HepG2 (cell line): ENCODE results near the gene ZNF684. TPM values are rescaled to one million over a fixed set of nuclear protein-coding genes. Genes with fewer than 3 reads are reported as not detected.

Source experiments
- ARID3A ChIP-seq: IDR thresholded peaks from 2 replicates; pipeline ENCODE4 v1.6.1; 2012; ENCODE audit warnings: low read depth, low read length, improper control_type of control experiment
- CREM ChIP-seq, 2 experiments: sonication (generic) in 1 of 2; formaldehyde crosslinking in 1 of 2; IDR thresholded peaks; 2 replicates each; pipeline versions ENCODE4 v1.4.0 to v1.6.1; 2016 to 2020; ENCODE audit warnings: antibody characterized with exemption in 1 of 2, mild to moderate bottlenecking in 1 of 2, missing genetic modification reagents in 1 of 2
- FOXA3 ChIP-seq: IDR thresholded peaks from 2 replicates; pipeline ENCODE4 v1.6.1; 2016; ENCODE audit warnings: missing genetic modification reagents, missing compliant biosample characterization
- FOXK1 ChIP-seq: sonication (generic); formaldehyde crosslinking; IDR thresholded peaks from 2 replicates; pipeline ENCODE4 v1.4.0; 2020; ENCODE audit warnings: low read depth, missing genetic modification reagents, borderline replicate concordance
- FOXO1 ChIP-seq: sonication (generic); formaldehyde crosslinking; IDR thresholded peaks from 2 replicates; pipeline ENCODE4 v1.4.0; 2020; ENCODE audit warnings: missing genetic modification reagents
- FOXP4 ChIP-seq: sonication (generic); formaldehyde crosslinking; IDR thresholded peaks from 2 replicates; pipeline ENCODE4 v1.4.0; 2020; ENCODE audit warnings: missing genetic modification reagents
- GATA4 ChIP-seq: sonication (generic); IDR thresholded peaks from 2 replicates; pipeline ENCODE4 v1.6.1; 2016; ENCODE audit warnings: antibody characterized with exemption, low read depth, borderline replicate concordance
- JUND ChIP-seq: sonication (generic); formaldehyde crosslinking; IDR thresholded peaks from 2 replicates; pipeline ENCODE4 v1.8.0; 2022; ENCODE audit warnings: mild to moderate bottlenecking, missing genetic modification reagents
- KDM3A ChIP-seq: IDR thresholded peaks from 2 replicates; pipeline ENCODE4 v1.6.1; 2018; ENCODE audit warnings: low read depth, missing compliant biosample characterization
- NR2F2 ChIP-seq: IDR thresholded peaks from 2 replicates; pipeline ENCODE4 v1.6.1; 2012; ENCODE audit warnings: low read depth, inconsistent platforms, borderline replicate concordance
- PRDM4 ChIP-seq: sonication (generic); formaldehyde crosslinking; IDR thresholded peaks from 2 replicates; pipeline ENCODE4 v1.9.0; 2021; ENCODE audit warnings: missing genetic modification reagents, borderline replicate concordance
- RCOR2 ChIP-seq: IDR thresholded peaks from 2 replicates; pipeline ENCODE4 v1.6.1; 2016; ENCODE audit warnings: missing biosample characterization, missing genetic modification reagents
- SALL1 ChIP-seq: sonication (generic); formaldehyde crosslinking; IDR thresholded peaks from 2 replicates; pipeline ENCODE4 v1.8.0; 2022; ENCODE audit warnings: mild to moderate bottlenecking, missing genetic modification reagents
- SMYD3 ChIP-seq: sonication (generic); formaldehyde crosslinking; IDR thresholded peaks from 2 replicates; pipeline ENCODE4 v1.8.1; 2023; ENCODE audit warnings: mild to moderate bottlenecking, missing genetic modification reagents
- SOX13 ChIP-seq, 3 experiments: fragments of 450-650 bp in 1 of 3; sonication (generic) in 1 of 3; formaldehyde crosslinking in 1 of 3; IDR thresholded peaks in 2 of 3; conservative IDR thresholded peaks in 1 of 3; 2 replicates each; pipeline versions ENCODE4 v1.5.0 to v1.6.1; 2016 to 2020; ENCODE audit warnings: antibody characterized with exemption in 1 of 3, mild to moderate bottlenecking in 1 of 3, missing compliant biosample characterization in 1 of 3, missing genetic modification reagents in 1 of 3, moderate library complexity in 1 of 3
- SRF ChIP-seq: IDR thresholded peaks from 2 replicates; pipeline ENCODE4 v1.6.1; 2011; ENCODE audit warnings: mild to moderate bottlenecking, low read depth, low read length, moderate library complexity
- TCF7 ChIP-seq: sonication (generic); IDR thresholded peaks from 2 replicates; pipeline ENCODE4 v1.6.1; 2016; ENCODE audit warnings: antibody characterized with exemption, low read depth
- TFE3 ChIP-seq: IDR thresholded peaks from 2 replicates; pipeline ENCODE4 v1.6.1; 2016
- THAP11 ChIP-seq: IDR thresholded peaks from 2 replicates; pipeline ENCODE4 v1.6.1; 2016; ENCODE audit warnings: missing biosample characterization, missing genetic modification reagents
- ZNF20 ChIP-seq: sonication (generic); formaldehyde crosslinking; IDR thresholded peaks from 2 replicates; pipeline ENCODE4 v1.4.0; 2020; ENCODE audit warnings: mild to moderate bottlenecking, moderate library complexity, missing genetic modification reagents
- ZNF598 ChIP-seq: sonication (generic); formaldehyde crosslinking; IDR thresholded peaks from 2 replicates; pipeline ENCODE4 v1.5.1; 2020; ENCODE audit warnings: mild to moderate bottlenecking, missing genetic modification reagents, borderline replicate concordance
- ZNF761 ChIP-seq: sonication (generic); formaldehyde crosslinking; conservative IDR thresholded peaks from 2 replicates; pipeline ENCODE4 v1.4.0; 2020; ENCODE audit warnings: mild to moderate bottlenecking, missing genetic modification reagents
- ZSCAN9 ChIP-seq: IDR thresholded peaks from 2 replicates; pipeline ENCODE4 v1.6.1; 2016; ENCODE audit warnings: borderline replicate concordance
- polyA plus RNA-seq, 8 experiments: library from polyadenylated mRNA; depleted of rRNA in 3 of 8; stranded (reverse) in 7 of 8; unstranded in 1 of 8; fragments of >200 nt; fragmentation: Illumina TruSeq in 4 of 8; extraction: Trizol in 4 of 8; gene quantifications; 2 replicates each; pipeline versions ENCODE4 v1.2.1 to v1.2.3, GENCODE V29; 2011 to 2016; ENCODE audit warnings: low read depth in 4 of 8, missing spikeins in 1 of 8, mixed read lengths in 1 of 8; ENCODE audit not compliant: insufficient read depth in 1 of 8
- total RNA-seq, 5 experiments: library from RNA; depleted of rRNA; stranded (reverse); fragments of >200 nt; fragmentation: Illumina TruSeq; extraction: Trizol; gene quantifications; 2 replicates each; pipeline ENCODE4 v1.2.3, GENCODE V29; 2016; ENCODE audit warnings: low read depth in 1 of 5

The ZNF684 gene
- total and polyA plus RNA-seq, 2 of the 13 experiments (the other 11 are each of a cell fraction or from before 2014, with no cell fraction given) = 6.5 to 15.2 TPM

- TF ChIP-seq THAP11 (CRISPR knock-in tag) = peak; percentile 58
- peak; percentile 67 for TF ChIP-seq CREM (IDR thresholded peaks at IDR 0.05)
- TF ChIP-seq CREM (CRISPR knock-in tag; IDR thresholded peaks at IDR 0.05) = no peak
- 0 out of 2 replicates have a peak, but pooled peaks have one; percentile 62 for TF ChIP-seq TCF7
- peak; percentile 42; the same call in 1 of the 2 replicates for TF ChIP-seq ARID3A
- TF ChIP-seq KDM3A (CRISPR knock-in tag) = 0 out of 2 replicates have a peak, but pooled peaks have one; percentile 45
- TF ChIP-seq ZNF761 (CRISPR knock-in tag) = no peak
- TF ChIP-seq NR2F2 = peak; percentile 37; the same call in 1 of the 2 replicates
- TF ChIP-seq SALL1 (CRISPR knock-in tag) = peak; percentile 84; the same call in 1 of the 2 replicates
- TF ChIP-seq FOXA3 (CRISPR knock-in tag) = peak; percentile 94
- TF ChIP-seq TFE3 (CRISPR knock-in tag) = peak; percentile 76
- TF ChIP-seq GATA4 = peak; percentile 64; the same call in 1 of the 2 replicates
- TF ChIP-seq JUND = peak; percentile 24; the same call in 1 of the 2 replicates
- TF ChIP-seq ZNF20 (CRISPR knock-in tag) = no peak
- TF ChIP-seq SRF = no peak
- peak; percentile 83 for TF ChIP-seq FOXK1 (CRISPR knock-in tag)
- TF ChIP-seq RCOR2 (CRISPR knock-in tag) = peak; percentile 56; the same call in 1 of the 2 replicates
- TF ChIP-seq PRDM4 (CRISPR knock-in tag) = no peak
- peak; percentile 95 for TF ChIP-seq FOXP4 (CRISPR knock-in tag)
- 0 out of 2 replicates have a peak, but pooled peaks have one; percentile 24 for TF ChIP-seq SMYD3 (CRISPR knock-in tag)
- TF ChIP-seq ZNF598 (CRISPR knock-in tag) = no peak
- TF ChIP-seq ZSCAN9 = peak; percentile 65; the same call in 1 of the 2 replicates
- TF ChIP-seq FOXO1 (CRISPR knock-in tag) = peak; percentile 96
- TF ChIP-seq SOX13 (IDR thresholded peaks at IDR 0.05) = peak; percentile 74; the same call in 1 of the 2 replicates
- peak in 1 of 2 experiments; percentile 99; a peak in 2 of 4 replicates for TF ChIP-seq SOX13 (CRISPR knock-in tag; conservative IDR thresholded peaks at IDR 0.05 in 1 of 2, IDR thresholded peaks at IDR 0.05 in 1 of 2)
Measured at GRCh38 chr1:40535732-40536131, 4.3 kb downstream of the ZNF684 start (continued).
